Hematopoietic multipotent progenitor cell treated with erythropoietin and hydrocortisone succinate and interleukin-3 and kit ligand, for 17 days (in vitro differentiated cells): ENCODE measurements around the gene CABP5.

Experiments used
- DNase-seq: peaks from one replicate; pipeline ENCODE4 v3.0.0-alpha.2; 2015; ENCODE audit warnings: low spot score

Gene CABP5

DNA sequence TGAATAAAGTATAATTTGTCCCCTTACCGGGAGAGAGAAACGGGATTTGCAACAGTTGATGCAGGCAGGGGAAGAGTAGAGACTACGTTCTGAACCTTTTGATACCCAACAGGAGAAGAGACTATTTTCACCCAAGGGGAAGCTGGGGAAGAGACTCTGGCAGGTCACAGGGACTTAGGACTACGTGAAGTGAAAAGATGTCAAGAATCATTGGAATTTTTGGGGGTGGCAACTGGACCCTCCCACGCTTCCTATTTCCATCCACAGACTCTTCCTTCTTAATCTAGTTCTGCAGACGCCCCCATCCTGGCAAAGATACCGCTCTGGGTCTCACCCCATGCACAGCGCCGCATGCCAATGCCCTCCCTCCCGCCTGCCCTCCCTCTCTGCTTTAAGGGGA lies 13.8 kb downstream of the CABP5 start:
- DNase-seq = no peak

- DNase-seq = no peak
Measured at GRCh38 chr19:48029431-48029830, 14.4 kb downstream of the CABP5 start.

- DNase-seq = no peak
Measured at GRCh38 chr19:48025480-48025879, 18.4 kb downstream of the CABP5 start.

- no peak for DNase-seq
Measured at GRCh38 chr19:48023518-48023917, 20.4 kb downstream of the CABP5 start.

- no peak for DNase-seq
Measured at GRCh38 chr19:48023011-48023410, 20.9 kb downstream of the CABP5 start.

DNA sequence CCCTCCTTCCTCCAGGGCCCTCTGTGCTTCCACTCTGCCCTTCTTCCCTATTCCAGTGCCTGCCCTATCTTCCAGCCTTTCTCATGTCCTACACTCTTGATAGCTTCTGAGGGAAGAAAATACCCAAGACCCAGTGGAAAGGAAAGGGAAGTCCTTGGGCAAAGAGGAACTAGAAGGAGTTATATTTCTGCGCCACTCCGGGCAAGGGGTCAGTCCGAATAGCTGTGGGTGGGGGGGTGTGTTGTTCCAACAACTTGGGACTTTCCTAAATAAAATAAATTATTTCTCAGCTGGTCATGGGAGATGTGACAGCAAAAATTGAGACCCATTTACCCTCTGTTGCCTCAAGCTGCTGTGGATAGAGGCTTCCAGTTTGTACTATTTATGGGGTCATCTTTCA lies 23.2 kb downstream of the CABP5 start:
- DNase-seq = no peak

DNA sequence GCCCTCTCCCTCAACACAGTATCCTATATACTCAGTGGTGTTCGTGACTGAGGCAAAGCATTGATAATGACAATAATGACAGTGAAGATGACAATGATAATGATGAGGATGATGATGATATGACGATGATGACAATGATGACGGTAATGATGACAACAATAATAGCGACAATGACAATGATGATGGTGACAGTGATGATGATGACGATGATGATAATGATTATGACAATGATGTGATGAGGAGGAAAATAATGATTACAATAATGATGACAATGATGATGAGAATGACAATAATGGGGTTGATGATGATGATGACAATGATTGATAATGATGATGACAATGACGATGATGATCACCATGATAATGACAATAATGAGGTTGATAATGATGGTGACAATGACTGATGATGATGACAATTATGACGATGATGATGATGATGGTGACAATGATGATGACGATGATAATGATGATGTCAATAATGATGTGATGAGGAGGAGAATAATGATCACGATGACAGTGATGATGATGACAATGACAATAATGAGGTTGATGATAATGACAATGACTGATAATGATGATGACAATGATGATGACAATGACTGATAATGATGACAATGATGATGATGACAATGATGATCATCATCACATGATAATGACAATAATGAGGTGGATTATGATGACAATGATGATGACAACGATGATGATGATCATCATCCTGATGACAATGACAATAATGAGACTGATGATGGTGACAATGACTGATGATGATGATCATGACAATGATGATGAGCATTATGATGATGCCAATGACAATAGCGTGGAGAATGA lies 32.7 kb downstream of the CABP5 start:
- DNase-seq = no peak

GRCh38 chr19:48006762-48007161 lies 37.1 kb downstream of the CABP5 start:
- no peak for DNase-seq

DNA sequence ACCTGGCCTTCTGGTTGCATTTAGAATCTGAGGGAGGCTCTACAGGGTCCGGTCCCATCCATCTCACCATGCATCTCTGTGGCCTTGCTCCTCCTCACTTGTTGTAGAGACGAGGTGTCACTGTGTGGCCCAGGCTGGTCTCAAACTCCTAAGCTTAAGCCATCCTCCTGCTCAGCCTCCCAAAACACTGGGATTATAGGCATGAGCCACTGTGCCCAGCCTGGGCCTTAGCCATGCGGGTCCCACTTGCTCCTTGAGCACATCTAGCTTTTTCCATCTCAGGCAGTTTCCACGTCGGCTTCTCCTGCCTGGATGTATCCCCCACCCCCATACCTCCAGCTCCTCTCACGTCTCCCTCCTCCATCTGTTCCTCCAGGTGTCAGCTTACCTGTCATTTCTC lies 39.6 kb downstream of the CABP5 start:
- no peak for DNase-seq

DNA sequence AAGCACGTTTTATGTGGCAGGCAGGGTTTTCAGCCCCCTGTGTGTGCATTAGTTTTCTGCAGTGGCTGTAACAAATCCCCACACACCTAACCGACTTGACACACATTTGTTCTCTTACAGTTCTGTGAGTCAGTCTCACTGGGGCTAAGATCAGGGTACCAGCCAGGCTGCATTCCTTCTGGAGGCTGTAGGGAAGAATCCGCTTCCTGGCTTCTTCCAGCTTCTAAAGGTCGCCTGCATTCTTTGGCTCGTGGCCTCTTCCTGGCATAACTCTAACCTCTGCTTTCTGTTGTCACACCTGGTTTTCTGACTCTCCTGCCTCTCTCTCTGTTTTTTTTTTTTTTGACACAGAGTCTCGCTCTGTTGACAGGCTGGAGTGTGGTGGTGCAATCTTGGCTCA lies 43.0 kb downstream of the CABP5 start:
- DNase-seq = no peak

- DNase-seq = no peak
Measured at GRCh38 chr19:47998800-47999199, 45.1 kb downstream of the CABP5 start.

- DNase-seq = no peak
Measured at GRCh38 chr19:47996230-47996727, 47.6 kb downstream of the CABP5 start.

DNA sequence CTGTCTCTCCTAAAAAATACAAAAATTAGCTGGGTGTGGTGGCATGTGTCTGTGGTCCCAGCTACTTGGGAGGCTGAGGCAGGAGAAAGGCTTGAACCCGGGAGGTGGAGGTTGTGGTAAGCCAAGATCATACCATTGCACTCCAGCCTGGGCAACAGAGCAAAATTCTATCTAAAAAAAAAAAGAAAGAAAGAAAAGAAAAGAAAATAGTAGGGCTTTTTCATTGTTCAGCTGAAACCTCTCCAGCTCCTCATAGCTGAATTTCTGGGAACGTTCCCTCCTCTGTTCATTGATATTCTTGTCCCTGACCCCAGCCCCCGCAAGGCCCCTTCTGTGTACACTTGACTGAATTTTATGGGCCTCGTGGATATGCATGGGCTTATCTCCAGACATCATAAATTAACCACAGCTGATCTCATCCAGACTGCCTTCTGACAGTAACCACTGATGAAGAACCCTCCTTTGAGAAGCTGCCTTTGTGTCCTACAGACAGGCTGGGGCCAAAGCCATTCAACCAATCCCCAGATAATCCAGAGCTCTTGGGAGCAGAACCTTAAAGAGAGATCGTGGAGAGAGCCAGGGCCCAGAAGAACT lies 49.6 kb downstream of the CABP5 start, which contains the start of gene ELSPBP1:
TSS of gene ELSPBP1 (plus strand) at position 424 of the 594 bp plus-strand sequence. CDS start 14,036 bp downstream, outside the sequence.
- no peak for DNase-seq

DNA sequence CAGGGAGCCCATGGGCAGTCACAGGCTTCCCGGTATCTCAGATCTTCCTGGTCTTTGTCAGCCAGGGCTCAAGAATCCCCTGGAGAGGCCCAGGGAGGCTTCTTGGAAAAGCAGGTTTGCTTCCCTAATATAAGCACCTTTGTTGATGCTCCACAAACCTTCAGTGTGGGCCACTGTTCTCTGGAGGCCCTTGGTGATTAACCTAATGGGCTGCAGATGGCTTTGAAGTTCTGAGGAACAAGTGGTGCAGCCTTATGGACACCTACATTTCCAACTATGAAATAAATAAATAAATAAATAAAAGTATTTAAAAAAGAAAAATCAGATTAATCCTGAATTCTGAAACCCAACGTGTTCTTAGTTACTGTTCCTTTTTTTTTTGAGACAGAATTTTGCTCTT lies 51.8 kb downstream of the CABP5 start, which contains the start of gene BSPH1:
TSS of gene BSPH1 (minus strand) at position 101 of the 400 bp plus-strand sequence. CDS start at position 12, 89 bp downstream.
- DNase-seq = no peak

DNA sequence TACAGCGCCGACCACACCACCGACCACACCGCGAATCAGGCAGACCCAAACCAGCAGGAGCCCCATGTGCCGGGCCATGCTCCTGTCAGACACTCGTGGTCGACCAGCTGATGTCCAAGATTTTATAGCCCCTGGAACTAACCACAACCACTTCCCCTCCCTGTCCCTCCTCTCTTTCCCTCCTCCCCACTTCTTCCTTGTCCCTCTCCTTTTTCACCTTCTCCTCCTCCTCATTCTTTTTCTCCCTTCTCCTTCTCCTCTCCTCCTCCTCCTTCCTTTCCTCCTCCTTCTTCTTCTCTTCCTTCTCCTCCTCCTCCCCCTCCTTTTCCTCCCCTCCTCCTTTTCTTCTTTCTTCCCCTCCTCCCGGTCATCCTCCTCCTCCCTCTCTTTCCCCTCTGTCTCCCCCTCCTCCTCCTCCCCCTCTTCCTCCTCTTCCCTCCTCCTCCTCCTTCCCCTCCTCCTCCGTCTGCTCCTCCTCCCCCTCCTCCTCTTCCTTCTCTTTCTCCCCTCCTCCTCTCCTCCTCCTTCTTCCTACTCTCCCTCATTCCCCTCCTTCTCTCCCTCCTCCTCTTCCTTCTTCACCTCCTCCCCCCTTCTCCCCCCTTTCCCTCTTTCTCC lies 52.6 kb downstream of the CABP5 start:
- DNase-seq = no peak
